Heart left ventricle (tissue), 16 donors: ENCODE results near the gene IL6ST. TPM values are rescaled to one million over a fixed set of nuclear protein-coding genes. Genes with fewer than 3 reads are reported as not detected.

Experiments used
- ATAC-seq, 4 donors: fragments of 200-7000 bp; cut with Tn5 transposase; one replicate each; pipeline ENCODE4 v1.9.1; 2020 to 2022; ENCODE audit warnings: moderate library complexity in 4 of 4, mild to moderate bottlenecking in 3 of 4, moderate number of reproducible peaks in 1 of 4
- DNase-seq, 5 donors: peaks; one replicate each; pipeline ENCODE4 v3.0.0-alpha.2; 2020
- H3K27ac ChIP-seq, 12 donors: fragments of 200-600 bp; sonication (generic) in 4 of 12; one replicate each; pipeline versions ENCODE4 v1.5.0 to v1.8.0; 2016 to 2022; ENCODE audit warnings: mild to moderate bottlenecking in 2 of 12
- H3K27me3 ChIP-seq, 9 donors: fragments of 200-600 bp; sonication (generic) in 2 of 9; one replicate each; pipeline versions ENCODE4 v1.5.1 to v1.8.0; 2016 to 2022; ENCODE audit warnings: mild to moderate bottlenecking in 3 of 9
- H3K36me3 ChIP-seq, 9 donors: fragments of 200-600 bp; sonication (generic) in 2 of 9; one replicate each; pipeline versions ENCODE4 v1.5.0 to v1.8.0; 2018 to 2022; ENCODE audit warnings: mild to moderate bottlenecking in 2 of 9
- H3K4me1 ChIP-seq, 12 donors: fragments of 200-600 bp; sonication (generic) in 4 of 12; one replicate each; pipeline versions ENCODE4 v1.5.0 to v1.8.0; 2016 to 2022; ENCODE audit warnings: mild to moderate bottlenecking in 3 of 12
- H3K4me3 ChIP-seq, 12 donors: fragments of 200-600 bp; sonication (generic) in 4 of 12; one replicate each; pipeline versions ENCODE4 v1.5.0 to v1.8.0; 2017 to 2022; ENCODE audit warnings: mild to moderate bottlenecking in 9 of 12, moderate library complexity in 4 of 12
- H3K9me3 ChIP-seq, 12 donors: fragments of 200-600 bp; sonication (generic) in 4 of 12; one replicate each; pipeline versions ENCODE4 v1.5.0 to v1.8.0; 2016 to 2022; ENCODE audit warnings: mild to moderate bottlenecking in 1 of 12
- POLR2A ChIP-seq, 2 donors: fragments of 450-650 bp; IDR thresholded peaks; one replicate each; pipeline ENCODE4 v1.6.1; 2017; ENCODE audit warnings: antibody characterized with exemption in 2 of 2, mild to moderate bottlenecking in 2 of 2, moderate library complexity in 2 of 2
- WGBS, 4 donors: extraction: QIAGEN DNeasy Blood & Tissue Kit in 2 of 4; methylation state at CpG; one replicate each; pipeline versions ENCODE4 v1.1.5 to v1.1.7; 2013 to 2018; 5-methylcytosine and 5-hydroxymethylcytosine counted together
- intact Hi-C, 10 donors: fragments of 100-400 bp; cut with DNase I; formaldehyde crosslinking; loops; one replicate each; pipeline versions ENCODE4 v1.11.1 to v1.14.2; 2022
- polyA plus RNA-seq, 2 donors: library from polyadenylated mRNA; stranded (reverse); fragments of 200-250 nt; gene quantifications; one replicate each; pipeline ENCODE4 v1.2.3, GENCODE V29; 2013
- total RNA-seq, 9 donors: library from RNA; depleted of rRNA in 2 of 9; stranded (reverse); fragments of >200 nt in 2 of 9; fragmentation: NEBNext Ultra II Directional in 3 of 9; extraction: Animal tissue kit (Norgen Biotek cat#: 25700) in 3 of 9; gene quantifications; one replicate each; pipeline versions ENCODE4 v1.1.0 to v1.2.4, GENCODE V29; 2016 to 2023
- TF ChIP-seq, protein P1 (sequence below), 12 donors: fragments of 200-600 bp; sonication (generic) in 4 of 12; IDR thresholded peaks; one replicate each; pipeline versions ENCODE4 v1.5.0 to v1.8.0; 2018 to 2022; ENCODE audit warnings: antibody characterized with exemption in 12 of 12, mild to moderate bottlenecking in 5 of 12
- donor health status: ischemic (EF 13 %, LVEDD 7.1; RV severe dilation, severe dysfunction).
- donor health status: healthy with polysubstance abuse.
- donor health status: DM: no; HTN: yes; CAD: no.
- donor health status: DM: no; HTN: no; CAD: no.
- donor health status: ischemic (EF 25% LVEDD 6.9; RV normal size, moderate dysfunction).
- donor health status: ischemic (EF 25% LVEDD 5.7; RV mildly dilated, moderate dysfunction).
- donor health status: healthy.
- donor health status: DM: yes; HTN: yes; CAD: no.
- donor health status: ischemic (EF 35%, LVEDD 5.7; RV mildly dilated, moderate dysfunction).
- donor health status: nonischemic (EF 11% LVEDD 7.7; RV severe dilation, severe dysfunction).
- donor health status: DM: yes; HTN: yes; CAD: no.
- donor health status: PGD.
- donor health status: ischemic (EF 29% LVEDD 5.4; RV normal size, mild dysfunction).
- donor health status: nonischemic (EF 23%, LVEDD 6.1; RV moderate dilation, normal function).

The IL6ST gene
- total and polyA plus RNA-seq, 11 donors, result 24.6 to 239 (median 152) TPM

DNA sequence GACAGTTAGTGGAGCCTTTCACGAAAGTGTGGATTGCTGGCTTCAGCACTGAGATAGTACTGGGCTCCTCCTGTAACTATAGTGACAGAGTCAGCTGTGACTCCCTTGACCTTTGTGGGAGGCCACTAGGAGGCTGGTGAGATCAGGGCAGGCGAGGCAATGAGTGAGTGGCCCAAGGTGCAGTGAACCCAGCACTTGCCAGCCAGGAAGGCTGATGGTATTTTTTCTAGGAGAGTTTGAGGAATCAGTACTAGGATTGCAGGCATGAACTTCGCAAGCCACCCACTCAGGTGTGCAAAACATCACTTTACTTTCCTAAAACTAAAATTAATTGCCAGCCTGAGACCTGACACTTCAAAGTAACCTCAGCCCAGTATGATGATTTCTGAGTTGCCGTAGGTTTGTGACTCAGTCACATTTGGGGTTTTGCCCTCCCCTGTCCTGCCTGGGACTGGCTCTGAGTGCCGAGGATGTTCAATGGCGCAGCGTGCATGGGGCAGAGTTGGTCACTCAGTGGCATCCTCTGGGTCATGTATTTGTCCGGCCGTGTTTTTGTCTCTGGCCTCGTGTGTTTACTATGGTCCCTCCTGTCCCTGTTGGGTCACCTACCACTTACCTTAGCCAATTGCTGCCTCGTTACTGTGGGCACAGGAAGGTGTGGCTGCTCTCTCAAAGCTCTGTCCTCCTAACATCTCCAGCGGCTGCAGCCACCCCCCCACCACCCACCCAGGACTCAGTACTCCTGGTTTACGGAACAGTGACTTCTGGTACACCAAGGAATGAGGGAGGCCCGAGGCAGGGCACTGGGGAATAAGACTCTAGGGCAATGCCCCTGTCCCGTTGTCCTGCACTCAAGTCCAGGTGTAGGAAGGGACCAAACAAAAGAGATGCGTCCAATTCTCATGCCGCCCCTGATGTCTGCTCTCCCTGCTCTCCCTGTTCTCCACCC, 76.4 kb downstream of the IL6ST start:
- Histone ChIP-seq H3K4me1 (peaks cover 0 to 22% (median 0%) of the 10 kb centered on the region in 12 donors), H3K27me3 (no peaks in the 10 kb centered on the region), H3K27ac (no peak overlapping the region), H3K4me3 (no peak overlapping the region), H3K9me3 (no peaks in the 10 kb centered on the region), H3K36me3 (no peaks in the 10 kb centered on the region)
- DNase-seq (no peak), ATAC-seq (peak in 2 of 4 donors; percentile 18 to 25)
- intact Hi-C loops, result loop anchor here in 1 of 10 donors (10.0 kb wide), 1 partner anchor 194 kb away; no protein-coding TSS in a partner anchor
- TF ChIP-seq, protein P1, sequence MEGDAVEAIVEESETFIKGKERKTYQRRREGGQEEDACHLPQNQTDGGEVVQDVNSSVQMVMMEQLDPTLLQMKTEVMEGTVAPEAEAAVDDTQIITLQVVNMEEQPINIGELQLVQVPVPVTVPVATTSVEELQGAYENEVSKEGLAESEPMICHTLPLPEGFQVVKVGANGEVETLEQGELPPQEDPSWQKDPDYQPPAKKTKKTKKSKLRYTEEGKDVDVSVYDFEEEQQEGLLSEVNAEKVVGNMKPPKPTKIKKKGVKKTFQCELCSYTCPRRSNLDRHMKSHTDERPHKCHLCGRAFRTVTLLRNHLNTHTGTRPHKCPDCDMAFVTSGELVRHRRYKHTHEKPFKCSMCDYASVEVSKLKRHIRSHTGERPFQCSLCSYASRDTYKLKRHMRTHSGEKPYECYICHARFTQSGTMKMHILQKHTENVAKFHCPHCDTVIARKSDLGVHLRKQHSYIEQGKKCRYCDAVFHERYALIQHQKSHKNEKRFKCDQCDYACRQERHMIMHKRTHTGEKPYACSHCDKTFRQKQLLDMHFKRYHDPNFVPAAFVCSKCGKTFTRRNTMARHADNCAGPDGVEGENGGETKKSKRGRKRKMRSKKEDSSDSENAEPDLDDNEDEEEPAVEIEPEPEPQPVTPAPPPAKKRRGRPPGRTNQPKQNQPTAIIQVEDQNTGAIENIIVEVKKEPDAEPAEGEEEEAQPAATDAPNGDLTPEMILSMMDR (IDR thresholded peaks at IDR 0.05), result no peak
- TF ChIP-seq POLR2A (IDR thresholded peaks at IDR 0.05), result no peak
- 94 to 96% (median 95%) methylated on average over 15 to 17 of the region's 17 CpGs for WGBS, 4 donors

DNA sequence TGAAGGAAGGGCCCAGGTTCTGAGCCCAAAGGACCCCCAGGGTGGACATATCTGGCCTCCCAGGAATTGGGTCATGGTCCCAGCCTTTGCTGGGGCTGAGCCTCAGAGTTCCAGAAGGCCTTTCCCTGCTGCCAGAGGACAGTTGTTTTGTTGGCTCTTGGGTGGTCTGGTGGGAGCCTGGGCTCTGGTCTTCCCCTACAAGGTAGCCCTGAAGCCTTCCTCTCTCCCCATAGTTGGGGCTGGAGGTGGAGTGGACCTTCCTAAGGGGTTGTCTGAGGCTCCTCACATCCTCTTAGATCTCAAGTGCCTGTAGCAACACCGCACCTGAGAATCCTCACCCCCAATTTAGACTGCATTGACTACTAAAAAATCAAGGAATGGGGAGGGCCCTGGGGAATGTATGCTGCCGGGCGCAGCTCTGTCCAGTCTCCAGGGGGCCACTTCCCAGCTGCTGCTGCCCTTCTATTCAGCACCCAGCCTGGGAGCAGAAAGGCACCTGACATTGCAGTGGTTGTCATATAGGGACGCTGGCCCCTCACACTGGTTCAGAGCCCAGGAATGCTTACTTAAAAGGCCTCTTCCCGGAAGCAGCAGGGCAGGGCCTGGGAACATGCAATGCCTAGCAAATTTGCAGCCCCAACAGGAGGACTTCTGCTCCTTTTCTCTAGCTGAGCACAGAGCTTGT, 77.2 kb downstream of the IL6ST start:
- H3K36me3 ChIP-seq, result no peaks in the 10 kb centered on the region
- H3K4me3 ChIP-seq, result no peak overlapping the region
- H3K27me3 ChIP-seq, result no peaks in the 10 kb centered on the region
- no peaks in the 10 kb centered on the region for H3K9me3 ChIP-seq
- DNase-seq (no peak), ATAC-seq (no peak)
- intact Hi-C loops, result loop anchor here in 1 of 10 donors (10.0 kb wide), 1 partner anchor 193 kb away; no protein-coding TSS in a partner anchor
- TF ChIP-seq, protein P1 (IDR thresholded peaks at IDR 0.05), result no peak
- no peak for TF ChIP-seq POLR2A (IDR thresholded peaks at IDR 0.05)
- H3K27ac ChIP-seq, result no peak overlapping the region
- peaks cover 0 to 14% (median 0%) of the 10 kb centered on the region in 12 donors for H3K4me1 ChIP-seq
- 78 to 92% (median 85%) methylated on average over 4 to 5 of the region's 5 CpGs for WGBS, 4 donors

DNA sequence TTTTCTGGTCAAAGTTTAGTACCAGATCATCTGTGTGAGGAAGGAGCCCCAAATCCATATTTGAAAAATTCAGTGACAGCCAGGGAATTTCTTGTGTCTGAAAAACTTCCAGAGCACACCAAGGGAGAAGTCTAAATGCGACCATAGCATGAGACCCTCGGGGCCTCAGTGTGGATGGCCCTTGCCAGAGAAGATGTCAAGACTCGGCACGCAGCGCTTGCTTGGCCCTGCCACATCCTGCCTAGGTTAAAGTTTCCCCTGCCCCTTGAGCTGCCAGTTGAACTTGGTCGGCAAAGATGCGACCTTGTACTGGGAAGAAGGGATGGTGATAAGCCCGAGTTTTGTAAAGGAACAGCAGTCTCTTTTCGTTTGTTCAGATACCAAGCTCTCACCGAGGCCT, 77.8 kb downstream of the IL6ST start:
- DNase-seq (no peak), ATAC-seq (no peak)
- H3K9me3 ChIP-seq, result no peaks in the 10 kb centered on the region
- no peak overlapping the region for H3K4me3 ChIP-seq
- WGBS, 4 donors, result 71 to 86% (median 79%) methylated on average over 4 to 10 of the region's 10 CpGs
- H3K27me3 ChIP-seq, result no peaks in the 10 kb centered on the region
- TF ChIP-seq, protein P1 (IDR thresholded peaks at IDR 0.05), result no peak
- no peak for TF ChIP-seq POLR2A (IDR thresholded peaks at IDR 0.05)
- intact Hi-C loops, result loop anchor here in 1 of 10 donors (10.0 kb wide), 1 partner anchor 192 kb away; no protein-coding TSS in a partner anchor
- H3K27ac ChIP-seq, result no peak overlapping the region
- H3K36me3 ChIP-seq, result no peaks in the 10 kb centered on the region
- peaks cover 0 to 13% (median 0%) of the 10 kb centered on the region in 12 donors for H3K4me1 ChIP-seq

DNA sequence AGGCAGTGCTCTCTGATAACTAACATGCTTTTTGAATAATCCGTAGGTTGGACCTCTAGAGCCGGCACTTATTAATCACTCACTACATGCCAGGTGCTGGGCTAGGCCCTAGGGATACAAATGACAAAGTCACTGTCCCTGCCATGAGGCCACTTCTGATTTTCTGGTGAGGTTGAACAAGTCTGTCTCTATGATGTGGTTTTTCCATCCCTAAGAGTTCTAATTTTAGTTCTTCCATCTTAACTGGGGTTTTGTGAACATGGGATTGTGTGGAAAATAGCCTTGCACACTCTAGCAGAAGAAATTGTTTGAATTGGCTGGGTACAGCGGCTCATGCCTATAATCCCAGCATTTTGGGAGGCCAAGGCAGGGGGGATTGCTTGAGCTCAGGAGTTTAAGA, 79.0 kb downstream of the IL6ST start:
- no peaks in the 10 kb centered on the region for H3K9me3 ChIP-seq
- ATAC-seq (no peak), DNase-seq (no peak)
- no peak overlapping the region for H3K4me3 ChIP-seq
- 87 to 92% (median 90%) methylated on average over 3 of the region's 3 CpGs for WGBS, 4 donors
- no peaks in the 10 kb centered on the region for H3K36me3 ChIP-seq
- intact Hi-C loops, result loop anchor here in 1 of 10 donors (10.0 kb wide), 1 partner anchor 191 kb away; no protein-coding TSS in a partner anchor
- no peaks in the 10 kb centered on the region for H3K27me3 ChIP-seq
- no peak overlapping the region for H3K27ac ChIP-seq
- TF ChIP-seq, protein P1 (IDR thresholded peaks at IDR 0.05), result no peak
- TF ChIP-seq POLR2A (IDR thresholded peaks at IDR 0.05), result no peak
- peaks cover 0 to 13% (median 0%) of the 10 kb centered on the region in 12 donors for H3K4me1 ChIP-seq
